Osteocyte (in vitro differentiated cells): ENCODE results near the gene KLK5. TPM values are rescaled to one million over a fixed set of nuclear protein-coding genes. Genes with fewer than 3 reads are reported as not detected.
"Not testable (repeated sequence)": the region's sequence is repeated elsewhere in the genome, so short reads cannot be mapped to it uniquely, and the experiment has no call there.

ENCODE experiments used
- DNase-seq: peaks from one replicate; pipeline ENCODE4 v3.0.0; 2021; ENCODE audit warnings: mixed read lengths; ENCODE audit not compliant: unreplicated experiment; ENCODE audit errors: extremely low spot score
- H3K27ac Mint-ChIP-seq: one replicate; pipeline ENCODE4 v1.8.0; 2021; ENCODE audit warnings: mild to moderate bottlenecking, mixed read lengths; ENCODE audit not compliant: unreplicated experiment
- H3K27me3 Mint-ChIP-seq: one replicate; pipeline ENCODE4 v1.8.0; 2021; ENCODE audit warnings: mixed read lengths; ENCODE audit not compliant: unreplicated experiment
- H3K36me3 Mint-ChIP-seq: one replicate; pipeline ENCODE4 v1.8.0; 2021; ENCODE audit warnings: mixed read lengths; ENCODE audit not compliant: unreplicated experiment
- H3K4me1 Mint-ChIP-seq: one replicate; pipeline ENCODE4 v1.8.0; 2021; ENCODE audit warnings: mixed read lengths; ENCODE audit not compliant: unreplicated experiment
- H3K4me3 Mint-ChIP-seq: one replicate; pipeline ENCODE4 v1.8.0; 2021; ENCODE audit warnings: mild to moderate bottlenecking, moderate library complexity, mixed read lengths; ENCODE audit not compliant: unreplicated experiment
- H3K9me3 Mint-ChIP-seq: one replicate; pipeline ENCODE4 v1.8.0; 2021; ENCODE audit warnings: mixed read lengths; ENCODE audit not compliant: unreplicated experiment
- CTCF ChIP-seq: fragments of 200-600 bp; sonication (generic); IDR thresholded peaks from 2 replicates; pipeline ENCODE4 v1.5.0; 2021; ENCODE audit warnings: antibody characterized with exemption, mild to moderate bottlenecking, moderate library complexity
- total RNA-seq: library from RNA; stranded (reverse); gene quantifications from 2 replicates; pipeline ENCODE4 v1.2.1, GENCODE V29; 2021

The KLK5 gene
- total RNA-seq, 1 donor from 2014 or later: not detected

GRCh38 chr19:50977626-50978025 lies 24.8 kb upstream of the KLK5 start:
- no peak overlapping the region for H3K4me3 Mint-ChIP-seq
- no peak for TF ChIP-seq CTCF
- no peaks in the 10 kb centered on the region for H3K4me1 Mint-ChIP-seq
- no peak for DNase-seq
- no peaks in the 10 kb centered on the region for H3K9me3 Mint-ChIP-seq
- H3K27ac Mint-ChIP-seq: no peak overlapping the region
- H3K36me3 Mint-ChIP-seq: no peaks in the 10 kb centered on the region
- H3K27me3 Mint-ChIP-seq: no peaks in the 10 kb centered on the region

- Mint-ChIP-seq H3K9me3 (no peaks in the 10 kb centered on the region), H3K36me3 (no peaks in the 10 kb centered on the region), H3K4me3 (no peak overlapping the region), H3K27me3 (no peaks in the 10 kb centered on the region), H3K27ac (no peak overlapping the region), H3K4me1 (no peaks in the 10 kb centered on the region)
- TF ChIP-seq CTCF: no peak
- DNase-seq: no peak
Observed at GRCh38 chr19:50975766-50976165, 22.9 kb upstream of the KLK5 start.

GRCh38 chr19:50974702-50975556 lies 22.1 kb upstream of the KLK5 start:
- H3K27me3 Mint-ChIP-seq: no peaks in the 10 kb centered on the region
- no peaks in the 10 kb centered on the region for H3K36me3 Mint-ChIP-seq
- H3K9me3 Mint-ChIP-seq: no peaks in the 10 kb centered on the region
- no peak overlapping the region for H3K27ac Mint-ChIP-seq
- H3K4me3 Mint-ChIP-seq: no peak overlapping the region
- no peak for DNase-seq
- no peaks in the 10 kb centered on the region for H3K4me1 Mint-ChIP-seq
- no peak for TF ChIP-seq CTCF

GRCh38 chr19:50972795-50973376 lies 20.0 kb upstream of the KLK5 start:
- no peaks in the 10 kb centered on the region for H3K36me3 Mint-ChIP-seq
- H3K4me1 Mint-ChIP-seq: no peaks in the 10 kb centered on the region
- DNase-seq: no peak
- H3K27ac Mint-ChIP-seq: no peak overlapping the region
- no peak overlapping the region for H3K4me3 Mint-ChIP-seq
- no peaks in the 10 kb centered on the region for H3K9me3 Mint-ChIP-seq
- H3K27me3 Mint-ChIP-seq: peaks cover 2% of the 10 kb centered on the region
- no peak for TF ChIP-seq CTCF

GRCh38 chr19:50969810-50970209 lies 17.0 kb upstream of the KLK5 start:
- H3K36me3 Mint-ChIP-seq, H3K4me3 Mint-ChIP-seq, H3K9me3 Mint-ChIP-seq, H3K27me3 Mint-ChIP-seq, H3K27ac Mint-ChIP-seq, DNase-seq, H3K4me1 Mint-ChIP-seq: not testable (repeated sequence)
